ENCODE measurements around the gene INSL3. TPM values are rescaled to one million over a fixed set of nuclear protein-coding genes. Genes with fewer than 3 reads are reported as not detected.

Gene INSL3
- total and polyA plus RNA-seq, 2 of the 8 experiments (the other 6 are each of a cell fraction or from before 2014, with no cell fraction given): 0.41 to 1.5 TPM

DNA sequence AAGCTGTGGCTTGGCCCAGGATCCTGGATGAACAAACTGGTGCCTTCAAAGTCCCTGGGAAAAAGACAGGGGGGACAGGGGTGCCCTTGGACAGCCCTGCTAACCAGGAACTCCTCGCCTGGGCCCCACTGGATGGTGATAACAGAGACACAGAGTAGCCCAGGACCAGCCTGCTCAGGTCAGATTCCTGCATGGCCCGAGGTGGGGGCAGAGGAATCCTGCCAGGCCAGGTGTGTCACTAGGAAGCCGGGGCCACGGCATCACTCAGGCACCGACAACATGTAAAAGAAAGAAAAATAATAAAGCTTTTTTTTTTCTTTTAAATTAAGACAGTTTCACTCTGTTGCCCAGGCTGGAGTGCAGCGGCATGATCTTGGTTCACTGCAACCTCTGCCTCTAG is 32.7 kb upstream of the INSL3 start (continued):
- TF ChIP-seq, protein P1, sequence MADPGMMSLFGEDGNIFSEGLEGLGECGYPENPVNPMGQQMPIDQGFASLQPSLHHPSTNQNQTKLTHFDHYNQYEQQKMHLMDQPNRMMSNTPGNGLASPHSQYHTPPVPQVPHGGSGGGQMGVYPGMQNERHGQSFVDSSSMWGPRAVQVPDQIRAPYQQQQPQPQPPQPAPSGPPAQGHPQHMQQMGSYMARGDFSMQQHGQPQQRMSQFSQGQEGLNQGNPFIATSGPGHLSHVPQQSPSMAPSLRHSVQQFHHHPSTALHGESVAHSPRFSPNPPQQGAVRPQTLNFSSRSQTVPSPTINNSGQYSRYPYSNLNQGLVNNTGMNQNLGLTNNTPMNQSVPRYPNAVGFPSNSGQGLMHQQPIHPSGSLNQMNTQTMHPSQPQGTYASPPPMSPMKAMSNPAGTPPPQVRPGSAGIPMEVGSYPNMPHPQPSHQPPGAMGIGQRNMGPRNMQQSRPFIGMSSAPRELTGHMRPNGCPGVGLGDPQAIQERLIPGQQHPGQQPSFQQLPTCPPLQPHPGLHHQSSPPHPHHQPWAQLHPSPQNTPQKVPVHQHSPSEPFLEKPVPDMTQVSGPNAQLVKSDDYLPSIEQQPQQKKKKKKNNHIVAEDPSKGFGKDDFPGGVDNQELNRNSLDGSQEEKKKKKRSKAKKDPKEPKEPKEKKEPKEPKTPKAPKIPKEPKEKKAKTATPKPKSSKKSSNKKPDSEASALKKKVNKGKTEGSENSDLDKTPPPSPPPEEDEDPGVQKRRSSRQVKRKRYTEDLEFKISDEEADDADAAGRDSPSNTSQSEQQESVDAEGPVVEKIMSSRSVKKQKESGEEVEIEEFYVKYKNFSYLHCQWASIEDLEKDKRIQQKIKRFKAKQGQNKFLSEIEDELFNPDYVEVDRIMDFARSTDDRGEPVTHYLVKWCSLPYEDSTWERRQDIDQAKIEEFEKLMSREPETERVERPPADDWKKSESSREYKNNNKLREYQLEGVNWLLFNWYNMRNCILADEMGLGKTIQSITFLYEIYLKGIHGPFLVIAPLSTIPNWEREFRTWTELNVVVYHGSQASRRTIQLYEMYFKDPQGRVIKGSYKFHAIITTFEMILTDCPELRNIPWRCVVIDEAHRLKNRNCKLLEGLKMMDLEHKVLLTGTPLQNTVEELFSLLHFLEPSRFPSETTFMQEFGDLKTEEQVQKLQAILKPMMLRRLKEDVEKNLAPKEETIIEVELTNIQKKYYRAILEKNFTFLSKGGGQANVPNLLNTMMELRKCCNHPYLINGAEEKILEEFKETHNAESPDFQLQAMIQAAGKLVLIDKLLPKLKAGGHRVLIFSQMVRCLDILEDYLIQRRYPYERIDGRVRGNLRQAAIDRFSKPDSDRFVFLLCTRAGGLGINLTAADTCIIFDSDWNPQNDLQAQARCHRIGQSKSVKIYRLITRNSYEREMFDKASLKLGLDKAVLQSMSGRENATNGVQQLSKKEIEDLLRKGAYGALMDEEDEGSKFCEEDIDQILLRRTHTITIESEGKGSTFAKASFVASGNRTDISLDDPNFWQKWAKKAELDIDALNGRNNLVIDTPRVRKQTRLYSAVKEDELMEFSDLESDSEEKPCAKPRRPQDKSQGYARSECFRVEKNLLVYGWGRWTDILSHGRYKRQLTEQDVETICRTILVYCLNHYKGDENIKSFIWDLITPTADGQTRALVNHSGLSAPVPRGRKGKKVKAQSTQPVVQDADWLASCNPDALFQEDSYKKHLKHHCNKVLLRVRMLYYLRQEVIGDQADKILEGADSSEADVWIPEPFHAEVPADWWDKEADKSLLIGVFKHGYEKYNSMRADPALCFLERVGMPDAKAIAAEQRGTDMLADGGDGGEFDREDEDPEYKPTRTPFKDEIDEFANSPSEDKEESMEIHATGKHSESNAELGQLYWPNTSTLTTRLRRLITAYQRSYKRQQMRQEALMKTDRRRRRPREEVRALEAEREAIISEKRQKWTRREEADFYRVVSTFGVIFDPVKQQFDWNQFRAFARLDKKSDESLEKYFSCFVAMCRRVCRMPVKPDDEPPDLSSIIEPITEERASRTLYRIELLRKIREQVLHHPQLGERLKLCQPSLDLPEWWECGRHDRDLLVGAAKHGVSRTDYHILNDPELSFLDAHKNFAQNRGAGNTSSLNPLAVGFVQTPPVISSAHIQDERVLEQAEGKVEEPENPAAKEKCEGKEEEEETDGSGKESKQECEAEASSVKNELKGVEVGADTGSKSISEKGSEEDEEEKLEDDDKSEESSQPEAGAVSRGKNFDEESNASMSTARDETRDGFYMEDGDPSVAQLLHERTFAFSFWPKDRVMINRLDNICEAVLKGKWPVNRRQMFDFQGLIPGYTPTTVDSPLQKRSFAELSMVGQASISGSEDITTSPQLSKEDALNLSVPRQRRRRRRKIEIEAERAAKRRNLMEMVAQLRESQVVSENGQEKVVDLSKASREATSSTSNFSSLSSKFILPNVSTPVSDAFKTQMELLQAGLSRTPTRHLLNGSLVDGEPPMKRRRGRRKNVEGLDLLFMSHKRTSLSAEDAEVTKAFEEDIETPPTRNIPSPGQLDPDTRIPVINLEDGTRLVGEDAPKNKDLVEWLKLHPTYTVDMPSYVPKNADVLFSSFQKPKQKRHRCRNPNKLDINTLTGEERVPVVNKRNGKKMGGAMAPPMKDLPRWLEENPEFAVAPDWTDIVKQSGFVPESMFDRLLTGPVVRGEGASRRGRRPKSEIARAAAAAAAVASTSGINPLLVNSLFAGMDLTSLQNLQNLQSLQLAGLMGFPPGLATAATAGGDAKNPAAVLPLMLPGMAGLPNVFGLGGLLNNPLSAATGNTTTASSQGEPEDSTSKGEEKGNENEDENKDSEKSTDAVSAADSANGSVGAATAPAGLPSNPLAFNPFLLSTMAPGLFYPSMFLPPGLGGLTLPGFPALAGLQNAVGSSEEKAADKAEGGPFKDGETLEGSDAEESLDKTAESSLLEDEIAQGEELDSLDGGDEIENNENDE (IDR thresholded peaks at IDR 0.05; ENCODE audit: insufficient replicate concordance, low read length): no peak
- TF ChIP-seq NRF1 (IDR thresholded peaks at IDR 0.05; ENCODE audit: low read depth, low read length) (no peak), CHD1 (IDR thresholded peaks at IDR 0.05; ENCODE audit: low read depth, low read length) (no peak), BACH1 (IDR thresholded peaks at IDR 0.05; ENCODE audit: low read length) (no peak), EP300 (IDR thresholded peaks at IDR 0.05; ENCODE audit: borderline replicate concordance in 1 of 2, low read depth in 2 of 2, low read length in 2 of 2) (no peak), CBX5 (IDR thresholded peaks at IDR 0.05; ENCODE audit: low read depth, low read length) (no peak)
- TF ChIP-seq, protein P2, sequence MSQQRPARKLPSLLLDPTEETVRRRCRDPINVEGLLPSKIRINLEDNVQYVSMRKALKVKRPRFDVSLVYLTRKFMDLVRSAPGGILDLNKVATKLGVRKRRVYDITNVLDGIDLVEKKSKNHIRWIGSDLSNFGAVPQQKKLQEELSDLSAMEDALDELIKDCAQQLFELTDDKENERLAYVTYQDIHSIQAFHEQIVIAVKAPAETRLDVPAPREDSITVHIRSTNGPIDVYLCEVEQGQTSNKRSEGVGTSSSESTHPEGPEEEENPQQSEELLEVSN (IDR thresholded peaks at IDR 0.05): no peak
- TF ChIP-seq, protein P3, sequence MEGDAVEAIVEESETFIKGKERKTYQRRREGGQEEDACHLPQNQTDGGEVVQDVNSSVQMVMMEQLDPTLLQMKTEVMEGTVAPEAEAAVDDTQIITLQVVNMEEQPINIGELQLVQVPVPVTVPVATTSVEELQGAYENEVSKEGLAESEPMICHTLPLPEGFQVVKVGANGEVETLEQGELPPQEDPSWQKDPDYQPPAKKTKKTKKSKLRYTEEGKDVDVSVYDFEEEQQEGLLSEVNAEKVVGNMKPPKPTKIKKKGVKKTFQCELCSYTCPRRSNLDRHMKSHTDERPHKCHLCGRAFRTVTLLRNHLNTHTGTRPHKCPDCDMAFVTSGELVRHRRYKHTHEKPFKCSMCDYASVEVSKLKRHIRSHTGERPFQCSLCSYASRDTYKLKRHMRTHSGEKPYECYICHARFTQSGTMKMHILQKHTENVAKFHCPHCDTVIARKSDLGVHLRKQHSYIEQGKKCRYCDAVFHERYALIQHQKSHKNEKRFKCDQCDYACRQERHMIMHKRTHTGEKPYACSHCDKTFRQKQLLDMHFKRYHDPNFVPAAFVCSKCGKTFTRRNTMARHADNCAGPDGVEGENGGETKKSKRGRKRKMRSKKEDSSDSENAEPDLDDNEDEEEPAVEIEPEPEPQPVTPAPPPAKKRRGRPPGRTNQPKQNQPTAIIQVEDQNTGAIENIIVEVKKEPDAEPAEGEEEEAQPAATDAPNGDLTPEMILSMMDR (IDR thresholded peaks at IDR 0.05; ENCODE audit: control extremely low read depth in 1 of 3, insufficient read depth in 1 of 3, low read depth in 1 of 3, low read length in 3 of 3): no peak

Data from H1 (cell line).